GM18526 (cell line): Measurements from ENCODE around the gene KCNJ4.

Source experiments
- POLR2A ChIP-seq: IDR thresholded peaks from 3 replicates; pipeline ENCODE4 v1.6.1; 2011; ENCODE audit not compliant: insufficient read length; ENCODE audit errors: extremely low read depth

Gene KCNJ4

GRCh38 chr22:38398609-38399461 lies 56.2 kb downstream of the KCNJ4 start:
- peak; percentile 54 for TF ChIP-seq POLR2A

DNA sequence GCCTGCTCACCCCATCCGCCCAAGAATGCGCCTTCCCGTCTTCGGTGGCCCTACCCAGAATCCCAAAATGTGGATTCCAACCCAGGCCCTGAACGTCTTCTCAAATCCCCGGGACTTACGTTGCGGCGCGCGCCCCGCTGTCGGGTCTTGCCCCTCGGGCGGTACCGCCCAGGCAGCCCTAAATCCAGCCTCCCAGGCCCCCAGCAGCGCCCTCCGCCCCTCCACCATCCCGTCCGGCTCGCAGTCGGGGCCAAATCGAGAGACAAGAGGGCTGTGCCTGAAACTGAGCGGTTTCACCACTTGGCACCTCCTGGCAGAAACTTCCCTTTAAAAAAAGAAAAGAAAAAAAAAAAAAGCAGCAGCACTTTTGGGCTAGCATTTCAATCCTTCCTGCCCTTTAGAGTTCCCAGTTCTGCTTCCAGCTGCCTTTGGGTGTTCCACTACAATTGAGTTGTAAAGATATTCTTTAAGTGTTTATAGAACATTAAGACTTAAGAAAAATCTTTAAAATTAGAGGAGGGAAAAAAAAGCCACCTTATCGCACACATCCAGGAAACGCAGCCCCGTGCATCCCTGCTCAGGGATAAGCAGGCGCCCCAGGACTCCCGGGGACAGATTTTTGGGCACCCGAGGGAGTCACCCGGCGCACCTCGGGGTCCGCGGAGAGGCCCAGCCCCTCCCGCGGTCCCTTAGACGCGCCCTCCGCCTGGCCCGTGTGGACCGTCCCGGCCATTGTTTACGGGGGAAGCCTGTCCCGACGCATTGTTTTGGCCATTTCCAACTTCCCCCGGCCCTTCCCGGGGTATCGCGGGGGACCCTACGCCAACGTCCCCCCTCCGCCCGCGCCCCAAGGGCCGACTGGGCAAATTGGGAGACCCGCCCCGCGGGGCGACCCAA lies 57.6 kb downstream of the KCNJ4 start:
- TF ChIP-seq POLR2A = no peak

DNA sequence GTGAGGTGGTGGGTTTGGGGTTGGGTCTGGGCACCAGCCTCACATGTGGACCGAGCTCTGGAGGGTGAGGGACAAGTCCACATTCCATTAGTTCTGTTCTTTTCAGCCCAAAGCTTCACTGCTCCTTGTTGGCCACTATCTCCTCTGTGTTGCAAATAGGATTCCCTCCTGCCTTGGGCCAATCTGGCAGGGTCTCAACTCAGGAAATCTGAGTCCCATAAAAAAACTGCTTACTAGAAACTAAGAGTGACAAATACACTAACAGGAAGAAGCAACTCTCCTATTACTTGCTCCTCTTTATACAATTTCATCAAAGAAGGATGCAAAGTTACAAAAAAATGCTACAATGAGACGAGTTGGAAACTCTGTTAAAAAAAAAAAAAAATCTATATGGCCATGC lies 71.6 kb downstream of the KCNJ4 start:
- TF ChIP-seq POLR2A = no peak
